ENCODE data around the gene MYLK2. TPM values are rescaled to one million over a fixed set of nuclear protein-coding genes. Genes with fewer than 3 reads are reported as not detected.
A peak's percentile ranks its signal among the peaks of the same experiment; 100 is the strongest.

MYLK2 gene
- total RNA-seq: under 1 TPM; 0.31 to 0.39 TPM

GRCh38 chr20:31819083-31819784 is at the start of gene MYLK2:
Gene MYLK2, plus strand, starts transcription at chr20:31819356. Its CDS starts 225 bp downstream, at chr20:31819581.
- ATAC-seq (ENCODE audit: low read depth): no peak
- Mint-ChIP-seq H3K9me3 (no peaks in the 10 kb centered on the region), H3K4me3 (no peak within 1 kb of the TSS), H3K27me3 (peaks cover 6% of the 10 kb centered on the region), H3K4me1 (peaks cover 11% of the 10 kb centered on the region), H3K36me3 (no peaks in the 10 kb centered on the region), H3K27ac (no peak within 1 kb of the TSS)
- POLR2A ChIA-PET: no interaction called here
- no peak for DNase-seq

- POLR2A ChIA-PET: interaction anchor here (0.6 kb wide), 1 partner anchor 143 kb away, joined by 5 read pairs; no protein-coding TSS in a partner anchor
- peaks cover 47% of the 10 kb centered on the region for H3K36me3 Mint-ChIP-seq
- no peaks in the 10 kb centered on the region for H3K27me3 Mint-ChIP-seq
- ATAC-seq (ENCODE audit: low read depth): no peak
- H3K4me1 Mint-ChIP-seq: peaks cover 2% of the 10 kb centered on the region
- no peak overlapping the region for H3K27ac Mint-ChIP-seq
- H3K4me3 Mint-ChIP-seq: no peak overlapping the region
- no peaks in the 10 kb centered on the region for H3K9me3 Mint-ChIP-seq
- DNase-seq: no peak
Observed at GRCh38 chr20:31769681-31770080, 49.5 kb upstream of the MYLK2 start.

- H3K27me3 Mint-ChIP-seq: no peaks in the 10 kb centered on the region
- H3K36me3 Mint-ChIP-seq: peaks cover 46% of the 10 kb centered on the region
- H3K27ac Mint-ChIP-seq: no peak overlapping the region
- no peaks in the 10 kb centered on the region for H3K9me3 Mint-ChIP-seq
- POLR2A ChIA-PET: no interaction called here
- no peak overlapping the region for H3K4me3 Mint-ChIP-seq
- no peak for ATAC-seq (ENCODE audit: low read depth)
- H3K4me1 Mint-ChIP-seq: peaks cover 2% of the 10 kb centered on the region
- DNase-seq: no peak
Observed at GRCh38 chr20:31770243-31770642, 48.9 kb upstream of the MYLK2 start.

- ATAC-seq (ENCODE audit: low read depth) (no peak), DNase-seq (no peak)
- peaks cover 55% of the 10 kb centered on the region for H3K36me3 Mint-ChIP-seq
- no peaks in the 10 kb centered on the region for H3K27me3 Mint-ChIP-seq
- no peak overlapping the region for H3K27ac Mint-ChIP-seq
- no peak overlapping the region for H3K4me3 Mint-ChIP-seq
- POLR2A ChIA-PET: no interaction called here
- no peaks in the 10 kb centered on the region for H3K9me3 Mint-ChIP-seq
- H3K4me1 Mint-ChIP-seq: no peaks in the 10 kb centered on the region
Observed at GRCh38 chr20:31774408-31774807, 44.7 kb upstream of the MYLK2 start.

GRCh38 chr20:31780839-31781238 is 38.3 kb upstream of the MYLK2 start:
- no peak for DNase-seq
- POLR2A ChIA-PET: interaction anchor here (0.7 kb wide), 1 partner anchor 23 kb away, joined by 6 read pairs; no protein-coding TSS in a partner anchor
- peaks cover 50% of the 10 kb centered on the region for H3K36me3 Mint-ChIP-seq
- no peak for ATAC-seq (ENCODE audit: low read depth)
- no peaks in the 10 kb centered on the region for H3K4me1 Mint-ChIP-seq
- H3K27me3 Mint-ChIP-seq: no peaks in the 10 kb centered on the region
- no peak overlapping the region for H3K27ac Mint-ChIP-seq
- H3K9me3 Mint-ChIP-seq: no peaks in the 10 kb centered on the region
- H3K4me3 Mint-ChIP-seq: no peak overlapping the region

- DNase-seq (no peak), ATAC-seq (ENCODE audit: low read depth) (no peak)
- Mint-ChIP-seq H3K27me3 (no peaks in the 10 kb centered on the region), H3K27ac (no peak overlapping the region), H3K4me1 (no peaks in the 10 kb centered on the region), H3K9me3 (no peaks in the 10 kb centered on the region), H3K4me3 (no peak overlapping the region), H3K36me3 (peaks cover 57% of the 10 kb centered on the region)
- POLR2A ChIA-PET: no interaction called here
Observed at GRCh38 chr20:31781945-31782344, 37.2 kb upstream of the MYLK2 start.

GRCh38 chr20:31784354-31785044 is 34.7 kb upstream of the MYLK2 start:
- DNase-seq (no peak), ATAC-seq (ENCODE audit: low read depth) (no peak)
- H3K9me3 Mint-ChIP-seq: no peaks in the 10 kb centered on the region
- no peak overlapping the region for H3K27ac Mint-ChIP-seq
- POLR2A ChIA-PET: no interaction called here
- H3K36me3 Mint-ChIP-seq: peaks cover 54% of the 10 kb centered on the region
- H3K27me3 Mint-ChIP-seq: no peaks in the 10 kb centered on the region
- no peak overlapping the region for H3K4me3 Mint-ChIP-seq
- peaks cover 5% of the 10 kb centered on the region for H3K4me1 Mint-ChIP-seq

- ATAC-seq (ENCODE audit: low read depth) (no peak), DNase-seq (no peak)
- Mint-ChIP-seq H3K4me3 (no peak overlapping the region), H3K9me3 (no peaks in the 10 kb centered on the region), H3K27ac (no peak overlapping the region), H3K36me3 (peaks cover 50% of the 10 kb centered on the region), H3K4me1 (peaks cover 5% of the 10 kb centered on the region), H3K27me3 (no peaks in the 10 kb centered on the region)
- POLR2A ChIA-PET: no interaction called here
Observed at GRCh38 chr20:31785089-31785488, 34.1 kb upstream of the MYLK2 start.

GRCh38 chr20:31788578-31788977 is 30.6 kb upstream of the MYLK2 start:
- Mint-ChIP-seq H3K36me3 (peaks cover 46% of the 10 kb centered on the region), H3K27me3 (no peaks in the 10 kb centered on the region), H3K9me3 (no peaks in the 10 kb centered on the region), H3K4me3 (no peak overlapping the region), H3K27ac (no peak overlapping the region), H3K4me1 (peaks cover 5% of the 10 kb centered on the region)
- DNase-seq: no peak
- POLR2A ChIA-PET: no interaction called here
- ATAC-seq (ENCODE audit: low read depth): no peak

- POLR2A ChIA-PET: no interaction called here
- Mint-ChIP-seq H3K4me3 (no peak overlapping the region), H3K9me3 (no peaks in the 10 kb centered on the region), H3K36me3 (peaks cover 43% of the 10 kb centered on the region), H3K27ac (no peak overlapping the region), H3K27me3 (no peaks in the 10 kb centered on the region), H3K4me1 (peaks cover 5% of the 10 kb centered on the region)
- ATAC-seq (ENCODE audit: low read depth): no peak
- DNase-seq: no peak
Observed at GRCh38 chr20:31790401-31790800, 28.8 kb upstream of the MYLK2 start.

GRCh38 chr20:31797364-31797763 is 21.8 kb upstream of the MYLK2 start:
- Mint-ChIP-seq H3K36me3 (peaks cover 61% of the 10 kb centered on the region), H3K9me3 (no peaks in the 10 kb centered on the region), H3K4me1 (no peaks in the 10 kb centered on the region), H3K4me3 (no peak overlapping the region), H3K27me3 (no peaks in the 10 kb centered on the region), H3K27ac (no peak overlapping the region)
- DNase-seq (no peak), ATAC-seq (ENCODE audit: low read depth) (no peak)
- POLR2A ChIA-PET: no interaction called here

- DNase-seq (no peak), ATAC-seq (ENCODE audit: low read depth) (no peak)
- Mint-ChIP-seq H3K4me1 (peaks cover 8% of the 10 kb centered on the region), H3K27me3 (no peaks in the 10 kb centered on the region), H3K36me3 (peaks cover 57% of the 10 kb centered on the region), H3K4me3 (no peak overlapping the region), H3K9me3 (no peaks in the 10 kb centered on the region), H3K27ac (no peak overlapping the region)
- POLR2A ChIA-PET: no interaction called here
Observed at GRCh38 chr20:31801508-31801907, 17.6 kb upstream of the MYLK2 start.

- H3K4me3 Mint-ChIP-seq: no peak overlapping the region
- no peaks in the 10 kb centered on the region for H3K9me3 Mint-ChIP-seq
- peak overlapping the region; percentile 37 for H3K27ac Mint-ChIP-seq
- H3K4me1 Mint-ChIP-seq: peaks cover 13% of the 10 kb centered on the region
- H3K27me3 Mint-ChIP-seq: no peaks in the 10 kb centered on the region
- peaks cover 48% of the 10 kb centered on the region for H3K36me3 Mint-ChIP-seq
- ATAC-seq (ENCODE audit: low read depth) (no peak), DNase-seq (no peak)
- POLR2A ChIA-PET: interaction anchor here (0.6 kb wide), 1 partner anchor 198 kb away, joined by 3 read pairs; no protein-coding TSS in a partner anchor
Observed at GRCh38 chr20:31803552-31804291, 15.4 kb upstream of the MYLK2 start.
